Psoas muscle (tissue), 8 donors: ENCODE results near the gene TRPM3. TPM values are rescaled to one million over a fixed set of nuclear protein-coding genes. Genes with fewer than 3 reads are reported as not detected.

ENCODE experiments used
- ATAC-seq, 4 donors: fragments of 200-7000 bp; cut with Tn5 transposase; one replicate each; pipeline ENCODE4 v1.9.1; 2020; ENCODE audit warnings: moderate library complexity in 3 of 4, mild to moderate bottlenecking in 2 of 4
- DNase-seq, 2 donors: peaks; one replicate each; pipeline ENCODE4 v3.0.0-alpha.2; 2020
- H3K27ac ChIP-seq: fragments of 200-600 bp; one replicate; pipeline ENCODE4 v1.8.0; 2022
- H3K27me3 ChIP-seq, 3 donors: fragments of 200-600 bp in 1 of 3; one replicate each; pipeline versions ENCODE4 v1.6.1 to v1.8.0; 2013 to 2022; ENCODE audit warnings: low read length in 2 of 3, mild to moderate bottlenecking in 2 of 3, moderate library complexity in 1 of 3; ENCODE audit not compliant: insufficient read depth in 3 of 3
- H3K36me3 ChIP-seq, 2 donors: fragments of 200-600 bp in 1 of 2; one replicate each; pipeline versions ENCODE4 v1.6.1 to v1.8.0; 2013 to 2022; ENCODE audit warnings: low read depth in 1 of 2, mild to moderate bottlenecking in 1 of 2, moderate library complexity in 1 of 2; ENCODE audit not compliant: insufficient read depth in 1 of 2
- H3K4me1 ChIP-seq: fragments of 200-600 bp; one replicate; pipeline ENCODE4 v1.8.0; 2022
- H3K4me3 ChIP-seq: fragments of 200-600 bp; one replicate; pipeline ENCODE4 v1.8.0; 2022; ENCODE audit warnings: mild to moderate bottlenecking
- H3K9me3 ChIP-seq: fragments of 200-600 bp; one replicate; pipeline ENCODE4 v1.8.0; 2022
- WGBS, 3 donors: extraction: QIAGEN DNeasy Blood & Tissue Kit; methylation state at CpG; one replicate each; pipeline versions ENCODE4 v1.1.6 to v1.1.7; 2013; 5-methylcytosine and 5-hydroxymethylcytosine counted together
- intact Hi-C, 2 donors: fragments of 100-400 bp; cut with DNase I; formaldehyde crosslinking; loops; one replicate each; pipeline versions ENCODE4 v1.11.0 to v1.14.2; 2022
- polyA plus RNA-seq, 3 donors: library from polyadenylated mRNA; stranded (reverse); fragments of 200-250 nt; gene quantifications; one replicate each; pipeline ENCODE4 v1.2.3, GENCODE V29; 2013
- total RNA-seq, 4 donors: library from RNA; stranded (reverse); fragmentation: NEBNext Ultra II Directional in 2 of 4; extraction: Animal tissue kit (Norgen Biotek cat#: 25700) in 2 of 4; gene quantifications; one replicate each; pipeline versions ENCODE4 v1.2.1 to v1.2.4, GENCODE V29; 2021 to 2023
- TF ChIP-seq, protein P1 (sequence below): fragments of 200-600 bp; IDR thresholded peaks from one replicate; pipeline ENCODE4 v1.8.0; 2022; ENCODE audit warnings: antibody characterized with exemption
- donor health status: healthy with polysubstance abuse.
- donor health status: DM: no; HTN: no; CAD: no; lungs with moderate emphysema.
- donor health status: Bipolar disorder and iron deficiency.
- donor health status: healthy.
- donor health status: DM: yes; HTN: yes; CAD: no.
- donor health status: DM: no; HTN: no; CAD: no.
- donor health status: DM: no; HTN: no; CAD: no.
- donor health status: DM: yes; HTN: yes; CAD: no.

TRPM3 gene
- total and polyA plus RNA-seq, 7 donors: 0.01 to 0.16 (median 0.06) TPM; not detected in 3

DNA sequence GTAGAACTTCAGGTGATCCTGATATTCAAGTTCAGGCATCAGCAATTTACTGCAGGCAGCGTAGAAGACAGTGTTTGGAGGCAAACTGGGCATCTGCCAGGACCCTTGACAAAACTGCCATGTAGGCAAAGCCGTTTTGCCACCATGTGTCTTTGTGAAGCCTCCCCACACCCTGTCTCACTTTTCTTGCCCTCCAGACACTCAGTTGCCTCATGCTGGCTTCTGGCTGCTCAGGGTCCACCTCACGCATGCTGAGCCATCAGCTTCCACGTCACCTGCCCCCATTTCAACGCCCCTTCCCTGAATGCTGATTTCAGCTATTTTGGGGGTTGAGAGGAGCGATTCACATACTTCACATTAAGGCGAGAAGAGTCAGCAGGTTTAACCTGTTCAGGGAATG, 541.7 kb downstream of the TRPM3 start:
- H3K4me1 ChIP-seq: no peaks in the 10 kb centered on the region
- H3K4me3 ChIP-seq: no peak overlapping the region
- intact Hi-C loops: loop anchor here in 1 of 2 donors (10.0 kb wide), 1 partner anchor 85 kb away; no protein-coding TSS in a partner anchor
- no peaks in the 10 kb centered on the region for H3K27me3 ChIP-seq
- H3K36me3 ChIP-seq: no peaks in the 10 kb centered on the region
- H3K27ac ChIP-seq: no peak overlapping the region
- no peaks in the 10 kb centered on the region for H3K9me3 ChIP-seq
- DNase-seq (no peak), ATAC-seq (no peak)
- TF ChIP-seq, protein P1, sequence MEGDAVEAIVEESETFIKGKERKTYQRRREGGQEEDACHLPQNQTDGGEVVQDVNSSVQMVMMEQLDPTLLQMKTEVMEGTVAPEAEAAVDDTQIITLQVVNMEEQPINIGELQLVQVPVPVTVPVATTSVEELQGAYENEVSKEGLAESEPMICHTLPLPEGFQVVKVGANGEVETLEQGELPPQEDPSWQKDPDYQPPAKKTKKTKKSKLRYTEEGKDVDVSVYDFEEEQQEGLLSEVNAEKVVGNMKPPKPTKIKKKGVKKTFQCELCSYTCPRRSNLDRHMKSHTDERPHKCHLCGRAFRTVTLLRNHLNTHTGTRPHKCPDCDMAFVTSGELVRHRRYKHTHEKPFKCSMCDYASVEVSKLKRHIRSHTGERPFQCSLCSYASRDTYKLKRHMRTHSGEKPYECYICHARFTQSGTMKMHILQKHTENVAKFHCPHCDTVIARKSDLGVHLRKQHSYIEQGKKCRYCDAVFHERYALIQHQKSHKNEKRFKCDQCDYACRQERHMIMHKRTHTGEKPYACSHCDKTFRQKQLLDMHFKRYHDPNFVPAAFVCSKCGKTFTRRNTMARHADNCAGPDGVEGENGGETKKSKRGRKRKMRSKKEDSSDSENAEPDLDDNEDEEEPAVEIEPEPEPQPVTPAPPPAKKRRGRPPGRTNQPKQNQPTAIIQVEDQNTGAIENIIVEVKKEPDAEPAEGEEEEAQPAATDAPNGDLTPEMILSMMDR: no peak
- WGBS, 3 donors: 77 to 83% (median 79%) methylated on average over 7 of the region's 7 CpGs

DNA sequence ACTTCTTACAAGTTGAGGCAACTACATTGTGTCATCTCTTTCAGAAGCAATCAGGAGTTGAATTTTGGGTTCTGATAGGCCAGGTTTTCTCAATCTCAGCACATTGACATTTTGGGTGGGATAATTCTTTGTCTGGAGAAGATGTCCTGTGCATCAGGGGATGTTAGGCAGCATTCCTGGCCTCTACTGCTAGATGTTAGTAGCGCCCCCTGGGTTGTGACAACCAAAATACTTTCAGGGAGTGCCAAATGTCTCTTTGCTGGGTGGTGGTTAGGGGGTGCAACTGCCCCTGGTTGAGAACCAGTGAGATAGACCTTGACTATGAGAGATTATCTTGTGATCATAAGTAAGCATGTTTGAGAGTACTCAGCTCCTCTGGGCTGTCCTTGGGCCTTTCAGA, 542.7 kb downstream of the TRPM3 start:
- intact Hi-C loops: no loop called here
- ATAC-seq: no peak
- H3K36me3 ChIP-seq: no peaks in the 10 kb centered on the region
- H3K4me1 ChIP-seq: peaks cover 7% of the 10 kb centered on the region
- TF ChIP-seq, protein P1: no peak
- 86 to 97% (median 93%) methylated on average over 1 of the region's 1 CpG for WGBS, 3 donors
- no peak overlapping the region for H3K4me3 ChIP-seq
- no peak overlapping the region for H3K27ac ChIP-seq
- no peaks in the 10 kb centered on the region for H3K27me3 ChIP-seq
- no peak for DNase-seq
- no peaks in the 10 kb centered on the region for H3K9me3 ChIP-seq

DNA sequence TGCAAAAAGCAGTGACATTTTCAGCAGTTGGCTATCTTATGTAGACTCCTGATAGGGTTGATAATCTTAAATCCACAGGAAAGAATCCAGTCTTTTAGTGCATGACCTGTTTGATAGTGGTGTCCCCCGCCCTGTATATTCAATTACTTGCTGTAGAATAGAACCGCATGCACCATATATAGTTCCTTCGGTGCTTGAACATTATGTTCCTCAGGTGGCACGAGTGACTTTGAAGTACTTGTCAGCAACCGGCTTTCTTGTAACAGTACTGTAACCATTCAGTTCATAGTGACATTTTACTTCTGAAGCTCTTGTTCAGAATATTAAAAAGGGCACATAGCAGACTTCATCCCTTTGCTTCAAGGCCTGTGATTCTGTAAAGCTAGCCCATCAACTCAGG, 543.8 kb downstream of the TRPM3 start:
- H3K4me1 ChIP-seq: peaks cover 7% of the 10 kb centered on the region
- H3K27me3 ChIP-seq: no peaks in the 10 kb centered on the region
- H3K9me3 ChIP-seq: no peaks in the 10 kb centered on the region
- intact Hi-C loops: no loop called here
- no peaks in the 10 kb centered on the region for H3K36me3 ChIP-seq
- H3K27ac ChIP-seq: no peak overlapping the region
- WGBS, 3 donors: 74 to 93% (median 92%) methylated on average over 5 of the region's 5 CpGs
- ATAC-seq (no peak), DNase-seq (no peak)
- TF ChIP-seq, protein P1: no peak
- H3K4me3 ChIP-seq: no peak overlapping the region

DNA sequence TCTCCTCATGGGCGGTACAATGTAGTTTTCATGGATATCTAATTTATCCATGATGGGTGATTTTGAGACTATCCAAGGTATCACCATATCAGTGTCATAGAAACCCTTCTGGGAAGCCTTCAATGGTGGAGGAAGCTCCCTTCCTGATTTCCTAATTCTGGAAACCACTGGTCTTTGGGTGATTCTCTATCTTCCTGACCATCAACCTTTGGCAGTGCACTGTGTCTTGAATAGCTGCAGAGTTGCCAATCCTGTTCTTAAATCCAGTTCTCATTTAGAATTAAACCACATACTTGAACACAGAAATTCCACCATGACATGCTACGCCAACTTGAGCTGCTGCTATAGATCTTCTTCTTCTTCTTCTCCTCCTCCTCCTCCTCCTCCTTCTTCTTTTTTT, 545.3 kb downstream of the TRPM3 start:
- no peak overlapping the region for H3K27ac ChIP-seq
- H3K9me3 ChIP-seq: no peaks in the 10 kb centered on the region
- TF ChIP-seq, protein P1: no peak
- intact Hi-C loops: no loop called here
- DNase-seq (no peak), ATAC-seq (no peak)
- no peaks in the 10 kb centered on the region for H3K27me3 ChIP-seq
- no peak overlapping the region for H3K4me3 ChIP-seq
- 98 to 99% (median 98%) methylated on average over 2 of the region's 2 CpGs for WGBS, 3 donors
- peaks cover 7% of the 10 kb centered on the region for H3K4me1 ChIP-seq
- H3K36me3 ChIP-seq: no peaks in the 10 kb centered on the region

DNA sequence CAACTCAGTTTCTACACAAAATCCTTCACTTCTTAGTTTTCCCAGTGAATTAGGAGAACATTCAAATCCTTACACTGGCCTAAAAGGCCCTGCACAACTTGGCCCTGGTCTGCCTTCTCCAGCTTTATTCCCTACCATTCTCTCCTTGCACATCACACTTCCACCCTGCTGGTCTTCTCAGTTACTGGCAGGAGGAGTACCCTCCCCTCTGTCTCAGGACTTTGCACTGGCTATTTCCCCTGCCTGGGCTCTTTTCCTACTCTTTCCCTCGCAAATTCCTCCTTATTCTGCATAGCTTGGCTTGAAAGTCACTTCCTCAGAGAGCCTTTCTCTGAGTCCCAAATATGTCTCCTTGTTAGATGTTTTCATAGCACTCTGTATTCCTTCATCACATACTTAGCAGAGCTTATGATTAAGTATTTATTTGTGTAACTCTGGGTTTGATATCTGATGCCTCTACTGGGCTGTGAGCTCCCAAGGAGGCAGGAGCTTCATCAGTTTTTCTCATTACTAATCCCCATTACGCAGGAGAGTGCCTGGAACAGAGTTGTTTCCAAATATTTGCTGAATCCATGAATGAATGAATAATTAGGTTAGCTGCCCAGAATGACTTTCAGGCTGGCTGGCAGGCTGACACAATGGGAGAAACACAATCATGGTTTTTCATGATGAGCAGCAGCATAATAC, 547.1 kb downstream of the TRPM3 start:
- Histone ChIP-seq H3K9me3 (no peaks in the 10 kb centered on the region), H3K27me3 (no peaks in the 10 kb centered on the region), H3K4me1 (peaks cover 8% of the 10 kb centered on the region), H3K36me3 (no peaks in the 10 kb centered on the region), H3K4me3 (no peak overlapping the region), H3K27ac (no peak overlapping the region)
- DNase-seq: peak; percentile 48 to 64
- WGBS, 3 donors: 23 to 55% (median 36%) methylated on average over 2 of the region's 2 CpGs
- TF ChIP-seq, protein P1: no peak
- intact Hi-C loops: no loop called here
- ATAC-seq: peak; percentile 61 to 81 (median 72)
